Sigmoid colon (tissue), 4 donors: Measurements from ENCODE around the gene FGFRL1.

ENCODE experiments used
- EP300 ChIP-seq, 4 donors: sonication (generic); formaldehyde crosslinking; IDR thresholded peaks; one replicate each; pipeline ENCODE4 v1.6.1; 2017; ENCODE audit warnings: antibody characterized with exemption in 4 of 4
- TF ChIP-seq, protein P1 (sequence below), 4 experiments: fragments of 450-650 bp in 3 of 4; fragments of 200-600 bp in 1 of 4; IDR thresholded peaks; one replicate each; pipeline ENCODE4 v1.5.1; 2016 to 2019; ENCODE audit warnings: antibody characterized with exemption in 4 of 4, mild to moderate bottlenecking in 3 of 4, moderate library complexity in 2 of 4

DNA sequence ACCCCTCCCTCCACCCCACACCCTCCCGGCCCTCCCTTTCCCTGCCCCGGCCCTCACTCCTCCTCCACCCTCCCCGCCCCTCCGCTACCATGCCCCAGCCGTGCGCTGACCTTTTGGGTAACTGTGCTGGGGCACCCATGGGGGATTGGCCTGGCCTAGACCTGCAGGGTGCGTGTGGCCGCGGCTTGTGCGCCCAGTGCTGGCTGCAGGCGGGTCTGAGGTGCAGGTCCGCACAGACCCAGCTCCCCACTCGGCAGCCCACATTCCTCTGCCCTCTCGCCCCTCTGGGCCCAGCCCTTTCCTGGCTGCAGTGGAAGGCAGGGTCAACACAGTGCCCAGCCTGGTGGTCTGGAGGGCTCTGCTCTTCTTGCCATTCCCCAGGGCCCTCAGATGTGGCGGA lies 24.7 kb downstream of the FGFRL1 start:
- TF ChIP-seq, protein P1, sequence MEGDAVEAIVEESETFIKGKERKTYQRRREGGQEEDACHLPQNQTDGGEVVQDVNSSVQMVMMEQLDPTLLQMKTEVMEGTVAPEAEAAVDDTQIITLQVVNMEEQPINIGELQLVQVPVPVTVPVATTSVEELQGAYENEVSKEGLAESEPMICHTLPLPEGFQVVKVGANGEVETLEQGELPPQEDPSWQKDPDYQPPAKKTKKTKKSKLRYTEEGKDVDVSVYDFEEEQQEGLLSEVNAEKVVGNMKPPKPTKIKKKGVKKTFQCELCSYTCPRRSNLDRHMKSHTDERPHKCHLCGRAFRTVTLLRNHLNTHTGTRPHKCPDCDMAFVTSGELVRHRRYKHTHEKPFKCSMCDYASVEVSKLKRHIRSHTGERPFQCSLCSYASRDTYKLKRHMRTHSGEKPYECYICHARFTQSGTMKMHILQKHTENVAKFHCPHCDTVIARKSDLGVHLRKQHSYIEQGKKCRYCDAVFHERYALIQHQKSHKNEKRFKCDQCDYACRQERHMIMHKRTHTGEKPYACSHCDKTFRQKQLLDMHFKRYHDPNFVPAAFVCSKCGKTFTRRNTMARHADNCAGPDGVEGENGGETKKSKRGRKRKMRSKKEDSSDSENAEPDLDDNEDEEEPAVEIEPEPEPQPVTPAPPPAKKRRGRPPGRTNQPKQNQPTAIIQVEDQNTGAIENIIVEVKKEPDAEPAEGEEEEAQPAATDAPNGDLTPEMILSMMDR (IDR thresholded peaks at IDR 0.05): no peak
- no peak for TF ChIP-seq EP300 (IDR thresholded peaks at IDR 0.05)
